Mucosa of descending colon (tissue), 3 donors: ENCODE measurements around the gene APP. TPM values are rescaled to one million over a fixed set of nuclear protein-coding genes. Genes with fewer than 3 reads are reported as not detected.

Experiments used
- ATAC-seq: fragments of 200-7000 bp; cut with Tn5 transposase; one replicate; pipeline ENCODE4 v1.9.1; 2020; ENCODE audit warnings: mild to moderate bottlenecking, moderate library complexity
- DNase-seq, 3 donors: peaks; one replicate each; pipeline ENCODE4 v3.0.0-alpha.2; 2020
- H3K36me3 ChIP-seq: fragments of 200-600 bp; one replicate; pipeline ENCODE4 v1.8.0; 2021; ENCODE audit warnings: low read depth, mild to moderate bottlenecking
- H3K4me1 ChIP-seq: fragments of 200-600 bp; one replicate; pipeline ENCODE4 v1.8.0; 2021; ENCODE audit warnings: low read depth, mild to moderate bottlenecking
- H3K4me3 ChIP-seq: fragments of 200-600 bp; one replicate; pipeline ENCODE4 v1.8.0; 2021; ENCODE audit warnings: mild to moderate bottlenecking
- H3K9me3 ChIP-seq: fragments of 200-600 bp; one replicate; pipeline ENCODE4 v1.8.0; 2021; ENCODE audit warnings: mild to moderate bottlenecking
- intact Hi-C, 2 donors: fragments of 100-400 bp; cut with DNase I in 1 of 2; cut with micrococcal nuclease in 1 of 2; formaldehyde crosslinking; loops; one replicate each; pipeline versions ENCODE4 v1.11.0 to v1.11.1; 2022; cut with DNase I, micrococcal nuclease
- total RNA-seq, 3 donors: library from RNA; stranded (reverse); fragmentation: NEBNext Ultra II Directional in 2 of 3; extraction: Animal tissue kit (Norgen Biotek cat#: 25700) in 2 of 3; gene quantifications; one replicate each; pipeline versions ENCODE4 v1.2.1 to v1.2.4, GENCODE V29; 2021 to 2023
- TF ChIP-seq, protein P1 (sequence below): fragments of 200-600 bp; IDR thresholded peaks from one replicate; pipeline ENCODE4 v1.8.0; 2022; ENCODE audit warnings: antibody characterized with exemption, mild to moderate bottlenecking
- donor health status: DM: no; HTN: no; CAD: no; lungs with moderate emphysema.
- donor health status: DM: no; HTN: no; CAD: no.
- donor health status: DM: no; HTN: yes; CAD: no.

APP gene
- total RNA-seq, 3 donors from 2014 or later, result 573 to 666 (median 579) TPM

DNA sequence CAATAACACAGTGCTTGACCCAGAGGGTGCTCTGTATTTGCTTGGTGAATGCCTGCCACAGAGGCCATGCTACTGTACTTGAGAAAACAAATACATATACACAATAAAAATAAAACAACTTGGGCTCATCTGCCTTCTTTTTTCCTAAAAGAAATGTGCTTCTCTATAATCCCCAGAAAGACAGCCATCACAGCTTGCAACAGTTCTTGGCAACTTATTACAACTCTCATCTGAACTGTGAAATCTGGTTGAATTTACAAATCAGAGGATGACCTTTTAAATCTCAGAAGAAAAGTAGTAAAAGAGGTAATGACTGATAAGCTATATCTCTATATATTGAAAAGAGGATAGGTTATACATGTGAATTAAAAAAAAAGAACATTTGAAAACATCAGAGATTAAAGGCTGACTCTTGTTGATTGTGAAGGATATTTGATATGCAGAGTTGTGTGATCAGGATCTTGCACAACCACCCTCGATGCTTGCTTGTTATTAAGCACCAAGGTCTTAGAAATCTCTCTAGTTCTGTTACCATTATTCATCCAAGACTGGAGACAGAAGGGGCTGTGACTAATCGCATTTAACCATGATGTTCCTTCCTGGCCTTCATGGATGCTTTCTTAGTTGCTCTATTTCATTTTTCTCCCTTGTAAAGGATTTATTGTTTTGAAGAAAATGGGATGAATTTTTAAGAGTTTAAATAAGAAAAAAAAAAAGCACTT is 213.4 kb downstream of the APP start:
- ATAC-seq (no peak), DNase-seq (no peak)
- no peak overlapping the region for H3K4me3 ChIP-seq
- no peaks in the 10 kb centered on the region for H3K9me3 ChIP-seq
- no peaks in the 10 kb centered on the region for H3K36me3 ChIP-seq
- intact Hi-C loops, result no loop called here
- TF ChIP-seq, protein P1, sequence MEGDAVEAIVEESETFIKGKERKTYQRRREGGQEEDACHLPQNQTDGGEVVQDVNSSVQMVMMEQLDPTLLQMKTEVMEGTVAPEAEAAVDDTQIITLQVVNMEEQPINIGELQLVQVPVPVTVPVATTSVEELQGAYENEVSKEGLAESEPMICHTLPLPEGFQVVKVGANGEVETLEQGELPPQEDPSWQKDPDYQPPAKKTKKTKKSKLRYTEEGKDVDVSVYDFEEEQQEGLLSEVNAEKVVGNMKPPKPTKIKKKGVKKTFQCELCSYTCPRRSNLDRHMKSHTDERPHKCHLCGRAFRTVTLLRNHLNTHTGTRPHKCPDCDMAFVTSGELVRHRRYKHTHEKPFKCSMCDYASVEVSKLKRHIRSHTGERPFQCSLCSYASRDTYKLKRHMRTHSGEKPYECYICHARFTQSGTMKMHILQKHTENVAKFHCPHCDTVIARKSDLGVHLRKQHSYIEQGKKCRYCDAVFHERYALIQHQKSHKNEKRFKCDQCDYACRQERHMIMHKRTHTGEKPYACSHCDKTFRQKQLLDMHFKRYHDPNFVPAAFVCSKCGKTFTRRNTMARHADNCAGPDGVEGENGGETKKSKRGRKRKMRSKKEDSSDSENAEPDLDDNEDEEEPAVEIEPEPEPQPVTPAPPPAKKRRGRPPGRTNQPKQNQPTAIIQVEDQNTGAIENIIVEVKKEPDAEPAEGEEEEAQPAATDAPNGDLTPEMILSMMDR, result no peak
- H3K4me1 ChIP-seq, result no peaks in the 10 kb centered on the region

- Histone ChIP-seq H3K36me3 (no peaks in the 10 kb centered on the region), H3K9me3 (no peaks in the 10 kb centered on the region), H3K4me1 (peaks cover 4% of the 10 kb centered on the region), H3K4me3 (no peak overlapping the region)
- ATAC-seq, result no peak
- TF ChIP-seq, protein P1, result no peak
- DNase-seq, result no peak
- intact Hi-C loops, result no loop called here
These were observed 214.9 kb downstream of the APP start for GRCh38 chr21:25955646-25956045.

GRCh38 chr21:25953659-25954058 is 216.9 kb downstream of the APP start:
- H3K36me3 ChIP-seq, result no peaks in the 10 kb centered on the region
- H3K4me1 ChIP-seq, result peaks cover 10% of the 10 kb centered on the region
- ATAC-seq, result no peak
- H3K9me3 ChIP-seq, result no peaks in the 10 kb centered on the region
- intact Hi-C loops, result no loop called here
- H3K4me3 ChIP-seq, result no peak overlapping the region
- DNase-seq, result no peak
- TF ChIP-seq, protein P1, result no peak

DNA sequence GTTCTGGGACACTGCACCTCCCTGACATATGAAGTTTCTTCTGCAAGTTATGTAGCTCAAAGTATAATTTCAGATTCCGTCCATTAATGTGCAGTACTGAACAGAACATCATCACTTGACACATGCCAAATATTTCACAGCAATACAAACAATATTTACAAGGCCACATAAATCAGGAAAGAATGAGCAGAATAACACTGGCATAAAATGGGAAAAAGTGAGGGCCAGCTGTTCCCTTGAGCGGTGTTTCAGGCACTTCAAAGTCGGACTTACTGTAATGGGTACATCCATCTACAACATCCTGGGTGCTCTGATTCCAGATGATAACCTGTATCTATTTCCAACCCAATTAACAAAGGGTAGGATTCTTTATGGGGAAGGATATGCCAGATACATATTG is 217.4 kb downstream of the APP start:
- peaks cover 10% of the 10 kb centered on the region for H3K4me1 ChIP-seq
- H3K9me3 ChIP-seq, result no peaks in the 10 kb centered on the region
- ATAC-seq, result no peak
- TF ChIP-seq, protein P1, result no peak
- no peaks in the 10 kb centered on the region for H3K36me3 ChIP-seq
- no peak overlapping the region for H3K4me3 ChIP-seq
- DNase-seq, result no peak
- intact Hi-C loops, result no loop called here

DNA sequence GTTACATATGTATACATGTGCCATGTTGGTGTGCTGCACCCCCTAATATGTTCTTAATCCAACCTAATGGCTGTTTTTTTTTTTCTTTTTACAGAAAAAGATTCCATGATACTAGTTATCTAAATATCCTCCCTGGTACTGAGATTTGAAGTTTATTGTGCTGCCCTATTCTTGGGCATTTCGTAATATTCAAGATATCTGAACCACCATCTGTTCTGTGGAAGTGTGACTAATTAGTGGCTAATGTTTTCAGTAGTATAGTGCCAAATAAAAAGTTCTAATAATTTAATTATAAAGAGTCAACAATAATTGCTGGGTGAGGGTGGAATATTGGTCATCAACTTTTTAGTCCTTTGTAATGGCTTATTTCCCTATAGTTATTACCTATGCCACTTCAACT is 218.3 kb downstream of the APP start:
- intact Hi-C loops, result no loop called here
- ATAC-seq, result no peak
- no peak for DNase-seq
- peaks cover 10% of the 10 kb centered on the region for H3K4me1 ChIP-seq
- H3K36me3 ChIP-seq, result no peaks in the 10 kb centered on the region
- TF ChIP-seq, protein P1, result no peak
- no peaks in the 10 kb centered on the region for H3K9me3 ChIP-seq
- no peak overlapping the region for H3K4me3 ChIP-seq
